Stomach (tissue), 9 donors: Measurements from ENCODE around the gene WDR64. TPM values are rescaled to one million over a fixed set of nuclear protein-coding genes. Genes with fewer than 3 reads are reported as not detected.

Experiments used
- DNase-seq, 2 donors: peaks; one replicate each; pipeline versions ENCODE4 v3.0.0 to v3.0.0-alpha.2; 2013 to 2019
- H3K27ac ChIP-seq, 5 donors: fragments of 200-600 bp in 4 of 5; sonication (generic) in 4 of 5; one replicate each; pipeline ENCODE4 v1.5.1; 2013 to 2019; ENCODE audit warnings: mild to moderate bottlenecking in 1 of 5, moderate library complexity in 1 of 5
- H3K27me3 ChIP-seq, 3 donors: fragments of 200-600 bp; sonication (generic); one replicate each; pipeline ENCODE4 v1.5.1; 2017 to 2019; ENCODE audit warnings: mixed run types in 1 of 3
- H3K36me3 ChIP-seq, 4 donors: fragments of 200-600 bp; sonication (generic); 1 replicate in 3 of 4; 2 replicates in 1 of 4; pipeline ENCODE4 v1.5.1; 2016 to 2019
- H3K4me1 ChIP-seq, 4 donors: fragments of 200-600 bp; sonication (generic); one replicate each; pipeline ENCODE4 v1.5.1; 2016 to 2019
- H3K4me3 ChIP-seq, 4 donors: fragments of 200-600 bp; sonication (generic) in 3 of 4; one replicate each; pipeline ENCODE4 v1.5.1; 2016 to 2019; ENCODE audit warnings: mild to moderate bottlenecking in 1 of 4
- H3K9me3 ChIP-seq, 4 donors: fragments of 200-600 bp; sonication (generic); one replicate each; pipeline ENCODE4 v1.5.1; 2016 to 2019
- CTCF ChIP-seq, 7 experiments: fragments of 450-650 bp in 4 of 7; fragments of 200-600 bp in 3 of 7; sonication (generic) in 3 of 7; IDR thresholded peaks; one replicate each; pipeline ENCODE4 v1.5.1; 2016 to 2019; ENCODE audit warnings: antibody characterized with exemption in 7 of 7, control low read depth in 2 of 7, mild to moderate bottlenecking in 1 of 7
- EP300 ChIP-seq: sonication (generic); formaldehyde crosslinking; IDR thresholded peaks from one replicate; pipeline ENCODE4 v1.6.1; 2017; ENCODE audit warnings: antibody characterized with exemption
- POLR2A ChIP-seq, 4 donors: fragments of 450-650 bp; IDR thresholded peaks; one replicate each; pipeline ENCODE4 v1.6.1; 2016; ENCODE audit warnings: antibody characterized with exemption in 4 of 4, control low read depth in 2 of 4, mild to moderate bottlenecking in 1 of 4, moderate library complexity in 1 of 4
- POLR2AphosphoS5 ChIP-seq, 3 donors: sonication (generic); formaldehyde crosslinking; IDR thresholded peaks; one replicate each; pipeline ENCODE4 v1.6.1; 2016; ENCODE audit warnings: antibody characterized with exemption in 3 of 3
- WGBS, 5 donors: extraction: QIAGEN DNeasy Blood & Tissue Kit in 3 of 5; methylation state at CpG; one replicate each; pipeline versions ENCODE4 v1.1.5 to v1.1.7; 2013 to 2018; 5-methylcytosine and 5-hydroxymethylcytosine counted together
- intact Hi-C: fragments of 100-400 bp; cut with DNase I; formaldehyde crosslinking; loops from one replicate; pipeline ENCODE4 v1.15.1; 2023; ENCODE audit warnings: low total_unique reads
- polyA plus RNA-seq, 3 donors: library from polyadenylated mRNA; stranded (reverse); fragments of 200-250 nt; gene quantifications; one replicate each; pipeline ENCODE4 v1.2.3, GENCODE V29; 2013
- total RNA-seq, 5 donors: library from RNA; depleted of rRNA; stranded (reverse); fragments of >200 nt; gene quantifications; one replicate each; pipeline versions ENCODE4 v1.1.0 to v1.2.3, GENCODE V29; 2014 to 2016
- donor health status: healthy with polysubstance abuse.
- donor health status: Bipolar disorder and iron deficiency.
- donor health status: healthy.

The WDR64 gene
- total and polyA plus RNA-seq, 8 donors = 0.61 TPM; not detected in 7

GRCh38 chr1:241738284-241739078 lies 86.4 kb downstream of the WDR64 start:
- intact Hi-C loops = no loop called here
- H3K27ac ChIP-seq = no peak overlapping the region
- 67 to 73% (median 68%) methylated on average over 8 of the region's 8 CpGs for WGBS, 5 donors
- TF ChIP-seq POLR2AphosphoS5 (IDR thresholded peaks at IDR 0.05) = no peak
- TF ChIP-seq POLR2A (IDR thresholded peaks at IDR 0.05) = no peak
- TF ChIP-seq CTCF (IDR thresholded peaks at IDR 0.05) = no peak
- no peak for TF ChIP-seq EP300
- H3K4me1 ChIP-seq = no peaks in the 10 kb centered on the region
- H3K4me3 ChIP-seq = no peak overlapping the region
- H3K27me3 ChIP-seq = peaks cover 0 to 7% (median 0%) of the 10 kb centered on the region in 3 donors
- H3K9me3 ChIP-seq = no peaks in the 10 kb centered on the region
- H3K36me3 ChIP-seq = no peaks in the 10 kb centered on the region
- no peak for DNase-seq

GRCh38 chr1:241742084-241742483 lies 90.0 kb downstream of the WDR64 start:
- no peak overlapping the region for H3K27ac ChIP-seq
- peaks cover 0 to 7% (median 0%) of the 10 kb centered on the region in 3 donors for H3K27me3 ChIP-seq
- H3K4me1 ChIP-seq = no peaks in the 10 kb centered on the region
- 64 to 80% (median 71%) methylated on average over 4 of the region's 4 CpGs for WGBS, 5 donors
- intact Hi-C loops = no loop called here
- H3K9me3 ChIP-seq = no peaks in the 10 kb centered on the region
- no peak overlapping the region for H3K4me3 ChIP-seq
- DNase-seq = no peak
- TF ChIP-seq CTCF (IDR thresholded peaks at IDR 0.05) (no peak), POLR2AphosphoS5 (IDR thresholded peaks at IDR 0.05) (no peak), EP300 (no peak), POLR2A (IDR thresholded peaks at IDR 0.05) (no peak)
- H3K36me3 ChIP-seq = no peaks in the 10 kb centered on the region

GRCh38 chr1:241744591-241744990 lies 92.5 kb downstream of the WDR64 start:
- no peak for DNase-seq
- 80 to 93% (median 85%) methylated on average over 2 of the region's 2 CpGs for WGBS, 5 donors
- no peak overlapping the region for H3K4me3 ChIP-seq
- H3K36me3 ChIP-seq = no peaks in the 10 kb centered on the region
- no peaks in the 10 kb centered on the region for H3K4me1 ChIP-seq
- TF ChIP-seq POLR2A (IDR thresholded peaks at IDR 0.05) = no peak
- no peak for TF ChIP-seq POLR2AphosphoS5 (IDR thresholded peaks at IDR 0.05)
- no peak for TF ChIP-seq CTCF (IDR thresholded peaks at IDR 0.05)
- TF ChIP-seq EP300 = no peak
- no peaks in the 10 kb centered on the region for H3K27me3 ChIP-seq
- no peaks in the 10 kb centered on the region for H3K9me3 ChIP-seq
- intact Hi-C loops = no loop called here
- no peak overlapping the region for H3K27ac ChIP-seq

- Histone ChIP-seq H3K27ac (no peak overlapping the region), H3K36me3 (no peaks in the 10 kb centered on the region), H3K4me1 (no peaks in the 10 kb centered on the region), H3K4me3 (no peak overlapping the region), H3K9me3 (no peaks in the 10 kb centered on the region), H3K27me3 (no peaks in the 10 kb centered on the region)
- TF ChIP-seq POLR2AphosphoS5 (IDR thresholded peaks at IDR 0.05) (no peak), CTCF (IDR thresholded peaks at IDR 0.05) (no peak), EP300 (no peak), POLR2A (IDR thresholded peaks at IDR 0.05) (no peak)
- 78 to 92% (median 89%) methylated on average over 6 of the region's 6 CpGs for WGBS, 5 donors
- DNase-seq = no peak
- intact Hi-C loops = no loop called here
Observed at GRCh38 chr1:241747992-241748391, 95.9 kb downstream of the WDR64 start.
